CD1c-positive myeloid dendritic cell (primary cell): ENCODE measurements around the gene NDNF.

Experiments
- DNase-seq: peaks from one replicate; pipeline ENCODE4 v3.0.0-alpha.2; 2016; ENCODE audit errors: extremely low spot score

NDNF gene

GRCh38 chr4:121070696-121071639, 1.4 kb downstream of the NDNF start:
- peak; percentile 36 for DNase-seq

GRCh38 chr4:121070274-121070673, 2.1 kb downstream of the NDNF start:
- no peak for DNase-seq

- no peak for DNase-seq
Observed at GRCh38 chr4:121069430-121069829, 2.9 kb downstream of the NDNF start.

- DNase-seq = peak; percentile 5
Observed at GRCh38 chr4:121064482-121064881, 7.9 kb downstream of the NDNF start.

- no peak for DNase-seq
Observed at GRCh38 chr4:121062521-121062920, 9.8 kb downstream of the NDNF start.

GRCh38 chr4:121061861-121062260, 10.5 kb downstream of the NDNF start:
- no peak for DNase-seq

GRCh38 chr4:121061215-121061614, 11.1 kb downstream of the NDNF start:
- DNase-seq = no peak

- no peak for DNase-seq
Observed at GRCh38 chr4:121057466-121057922, 14.8 kb downstream of the NDNF start.

- DNase-seq = no peak
Observed at GRCh38 chr4:121056066-121056465, 16.3 kb downstream of the NDNF start.

GRCh38 chr4:121054373-121054772, 18.0 kb downstream of the NDNF start:
- no peak for DNase-seq

- no peak for DNase-seq
Observed at GRCh38 chr4:121053601-121054143, 18.7 kb downstream of the NDNF start.

GRCh38 chr4:121050300-121050699, 22.0 kb downstream of the NDNF start:
- DNase-seq = no peak

- no peak for DNase-seq
Observed at GRCh38 chr4:121049072-121049599, 23.2 kb downstream of the NDNF start.

- no peak for DNase-seq
Observed at GRCh38 chr4:121048165-121048564, 24.2 kb downstream of the NDNF start.

- no peak for DNase-seq
Observed at GRCh38 chr4:121041307-121042090, 30.8 kb downstream of the NDNF start.

GRCh38 chr4:121034017-121034416, 38.3 kb downstream of the NDNF start:
- DNase-seq = no peak

GRCh38 chr4:121030711-121031110, 41.6 kb downstream of the NDNF start:
- DNase-seq = no peak

GRCh38 chr4:121030131-121030530, 42.2 kb downstream of the NDNF start:
- DNase-seq = no peak

GRCh38 chr4:121026034-121026433, 46.3 kb downstream of the NDNF start:
- DNase-seq = no peak

- no peak for DNase-seq
Observed at GRCh38 chr4:121025540-121025939, 46.8 kb downstream of the NDNF start.

GRCh38 chr4:121018543-121018942, 53.8 kb downstream of the NDNF start:
- DNase-seq = no peak

GRCh38 chr4:121016611-121017010, 55.7 kb downstream of the NDNF start:
- DNase-seq = no peak
